HCT116 (cell line): Measurements from ENCODE around the gene RUBCN. TPM values are rescaled to one million over a fixed set of nuclear protein-coding genes. Genes with fewer than 3 reads are reported as not detected.

Experiments
- ATAC-seq: fragments of 200-7000 bp; cut with Tn5 transposase; 2 replicates; pipeline ENCODE4 v1.9.1; 2020; ENCODE audit warnings: mild to moderate bottlenecking, moderate library complexity
- BruUV-seq: library from RNA; stranded (reverse); fragments of 400-500 nt; replicated peaks from 2 replicates; lab custom pipeline; 2021; lab: Mats Ljungman, UMichigan
- CTCF ChIA-PET: fragments of 300-600 bp; sonication (Branson Sonifier 250); formaldehyde crosslinking; loops from one replicate; lab custom pipeline; 2021; ENCODE audit warnings: antibody characterized with exemption; lab: Charles Lee
- POLR2A ChIA-PET: fragments of 300-600, 350-600 bp; sonication (Branson Sonifier 250); formaldehyde crosslinking; loops from one replicate; lab custom pipeline; 2021; ENCODE audit warnings: antibody characterized with exemption; lab: Charles Lee
- RAD21 ChIA-PET, 2 experiments: fragments of 300-600 bp; sonication (Branson Sonifier 250); formaldehyde crosslinking; loops; one replicate each; lab custom pipeline; 2023; ENCODE audit warnings: low total read pairs in 2 of 2; ENCODE audit not compliant: uncharacterized antibody in 2 of 2, unreplicated experiment in 2 of 2, low non-redundant PET in 1 of 2; lab: Charles Lee
- DNase-seq: peaks from one replicate; pipeline ENCODE4 v3.0.0-alpha.2; 2010; ENCODE audit warnings: low read depth, low spot score
- H2AFZ ChIP-seq: fragments of 200-600 bp; shearing (Covaris generic), sonication (generic); 2 replicates; pipeline ENCODE4 v1.6.1; 2017; ENCODE audit warnings: low read depth, mixed run types, mixed read lengths, antibody characterized with exemption, low read length; ENCODE audit not compliant: poor library complexity, severe bottlenecking
- H3K27ac ChIP-seq: 2 replicates; pipeline ENCODE4 v1.5.1; 2012; ENCODE audit warnings: low read depth, low read length
- H3K27me3 ChIP-seq: fragments of 200-600 bp; sonication (generic); 2 replicates; pipeline ENCODE4 v1.6.1; 2016; ENCODE audit warnings: mixed run types, low read length, mixed read lengths; ENCODE audit not compliant: insufficient read depth
- H3K36me3 ChIP-seq, 2 experiments: fragments of 200-500 bp in 1 of 2; fragments of 200-600 bp in 1 of 2; sonication (Bioruptor generic) in 1 of 2; sonication (generic) in 1 of 2; 2 replicates each; pipeline versions ENCODE4 v1.5.1 to v1.6.1; 2014 to 2016; ENCODE audit warnings: low read length in 2 of 2, inconsistent platforms in 1 of 2, mixed read lengths in 1 of 2, mixed run types in 1 of 2; ENCODE audit not compliant: insufficient read depth in 2 of 2, control insufficient read depth in 1 of 2
- H3K4me1 ChIP-seq, 2 experiments: fragments of 200-600 bp in 1 of 2; sonication (generic) in 1 of 2; 2 replicates each; pipeline versions ENCODE4 v1.5.1 to v1.6.1; 2012 to 2017; ENCODE audit warnings: low read length in 2 of 2, inconsistent platforms in 1 of 2, mild to moderate bottlenecking in 1 of 2, mixed read lengths in 1 of 2, mixed run types in 1 of 2, moderate library complexity in 1 of 2; ENCODE audit not compliant: insufficient read depth in 2 of 2, control insufficient read depth in 1 of 2
- H3K4me2 ChIP-seq: fragments of 200-600 bp; sonication (generic); 2 replicates; pipeline ENCODE4 v1.6.1; 2017; ENCODE audit warnings: mixed run types, low read length, mixed read lengths
- H3K4me3 ChIP-seq, 2 experiments: fragments of 200-600 bp in 1 of 2; sonication (generic) in 1 of 2; replicated peaks in 1 of 2; 2 replicates each; pipeline ENCODE4 v1.5.1; 2011 to 2016; ENCODE audit warnings: low read length in 2 of 2, control low read depth in 1 of 2, low read depth in 1 of 2, mild to moderate bottlenecking in 1 of 2, mixed read lengths in 1 of 2, mixed run types in 1 of 2
- H3K79me2 ChIP-seq: fragments of 200-600 bp; sonication (generic); 2 replicates; pipeline ENCODE4 v1.6.1; 2017; ENCODE audit warnings: mild to moderate bottlenecking, mixed run types, low read length, moderate library complexity, mixed read lengths; ENCODE audit not compliant: insufficient read depth
- H3K9ac ChIP-seq: fragments of 200-600 bp; sonication (generic); 2 replicates; pipeline ENCODE4 v1.6.1; 2016; ENCODE audit warnings: low read length, mixed read lengths
- H3K9me2 ChIP-seq: fragments of 200-600 bp; sonication (generic), shearing (Covaris generic); 2 replicates; pipeline ENCODE4 v1.6.1; 2017; ENCODE audit warnings: mixed run types, mild to moderate bottlenecking, moderate library complexity; ENCODE audit not compliant: insufficient read depth
- H3K9me3 ChIP-seq, 2 experiments: fragments of 200-500 bp in 1 of 2; fragments of 200-600 bp in 1 of 2; sonication (Bioruptor generic) in 1 of 2; sonication (generic) in 1 of 2; 2 replicates each; pipeline ENCODE4 v1.6.1; 2014 to 2017; ENCODE audit warnings: low read length in 2 of 2, mixed read lengths in 2 of 2, inconsistent platforms in 1 of 2, low read depth in 1 of 2, mild to moderate bottlenecking in 1 of 2, mixed run types in 1 of 2, moderate library complexity in 1 of 2; ENCODE audit not compliant: control insufficient read depth in 1 of 2, insufficient read depth in 1 of 2
- H4K20me1 ChIP-seq: fragments of 200-600 bp; sonication (generic), shearing (Covaris generic); 2 replicates; pipeline ENCODE4 v1.6.1; 2017; ENCODE audit warnings: mixed run types, mild to moderate bottlenecking, moderate library complexity; ENCODE audit not compliant: insufficient read depth
- ATF3 ChIP-seq: IDR thresholded peaks from 2 replicates; pipeline ENCODE4 v1.6.1; 2012
- CBX3 ChIP-seq: IDR thresholded peaks from 2 replicates; pipeline ENCODE4 v1.6.1; 2012; ENCODE audit warnings: low read depth
- ELF1 ChIP-seq: IDR thresholded peaks from 2 replicates; pipeline ENCODE4 v1.6.1; 2012; ENCODE audit warnings: low read depth, borderline replicate concordance
- EZH2 ChIP-seq: fragments of 200-600 bp; sonication (generic); IDR thresholded peaks from 2 replicates; pipeline ENCODE4 v1.6.1; 2017; ENCODE audit warnings: antibody characterized with exemption, mixed run types
- EZH2phosphoT487 ChIP-seq: fragments of 200-600 bp; IDR thresholded peaks from 2 replicates; pipeline ENCODE4 v1.6.1; 2018; ENCODE audit warnings: antibody characterized with exemption, borderline replicate concordance
- FOSL1 ChIP-seq: IDR thresholded peaks from 2 replicates; pipeline ENCODE4 v1.6.1; 2012; ENCODE audit warnings: low read depth
- JUND ChIP-seq: IDR thresholded peaks from 2 replicates; pipeline ENCODE4 v1.6.1; 2012
- POLR2AphosphoS5 ChIP-seq: IDR thresholded peaks from 2 replicates; pipeline ENCODE4 v1.6.1; 2011; ENCODE audit warnings: mild to moderate bottlenecking, low read depth, low read length, moderate library complexity
- RAD21 ChIP-seq: IDR thresholded peaks from 2 replicates; pipeline ENCODE4 v1.6.1; 2012; ENCODE audit warnings: low read depth, mild to moderate bottlenecking
- REST ChIP-seq: IDR thresholded peaks from 2 replicates; pipeline ENCODE4 v1.6.1; 2012; ENCODE audit warnings: low read depth
- SRF ChIP-seq: IDR thresholded peaks from 2 replicates; pipeline ENCODE4 v1.6.1; 2012; ENCODE audit warnings: low read depth
- TCF7L2 ChIP-seq: IDR thresholded peaks from 2 replicates; pipeline ENCODE4 v1.7.0; 2011; ENCODE audit warnings: borderline replicate concordance, inconsistent platforms; ENCODE audit not compliant: insufficient read depth, insufficient read length; ENCODE audit errors: extremely low read depth
- YY1 ChIP-seq: IDR thresholded peaks from 2 replicates; pipeline ENCODE4 v1.6.1; 2011; ENCODE audit warnings: low read length, low read depth, moderate library complexity, mild to moderate bottlenecking; ENCODE audit not compliant: insufficient replicate concordance; ENCODE audit errors: extremely low read depth
- intact Hi-C: fragments of 100-400 bp; cut with micrococcal nuclease; formaldehyde crosslinking; loops from 2 replicates; pipeline ENCODE4 v1.10.0; 2022
- total RNA-seq: library from RNA; stranded (reverse); gene quantifications from one replicate; pipeline ENCODE4 v1.2.1, GENCODE V29; 2021; ENCODE audit not compliant: unreplicated experiment
- TF ChIP-seq, protein P1 (sequence below): IDR thresholded peaks from 2 replicates; pipeline ENCODE4 v1.6.1; 2012
- TF ChIP-seq, protein P2 (sequence below), 3 experiments: fragments of 200-600 bp in 1 of 3; sonication (generic) in 1 of 3; IDR thresholded peaks in 2 of 3; conservative IDR thresholded peaks in 1 of 3; 2 replicates each; pipeline ENCODE4 v1.5.1; 2012 to 2017; ENCODE audit warnings: low read depth in 2 of 3, low read length in 2 of 3, antibody characterized with exemption in 1 of 3, borderline replicate concordance in 1 of 3, control low read depth in 1 of 3, mild to moderate bottlenecking in 1 of 3, mixed read lengths in 1 of 3, mixed run types in 1 of 3, moderate library complexity in 1 of 3; ENCODE audit not compliant: insufficient read depth in 1 of 3

RUBCN gene
- total RNA-seq, 1 experiment from 2014 or later: 21.4 TPM

GRCh38 chr3:197673170-197673569 is 63.5 kb downstream of the RUBCN start:
- BruUV-seq: no TSS peak
- no peak overlapping the region for H3K9ac ChIP-seq
- no peaks in the 10 kb centered on the region for H3K9me3 ChIP-seq
- H3K4me2 ChIP-seq: no peak overlapping the region
- no peaks in the 10 kb centered on the region for H3K79me2 ChIP-seq
- H4K20me1 ChIP-seq: no peaks in the 10 kb centered on the region
- ChIA-PET RAD21 (no interaction called here), POLR2A (no interaction called here), CTCF (no interaction called here)
- H3K27me3 ChIP-seq: no peaks in the 10 kb centered on the region
- no peaks in the 10 kb centered on the region for H3K9me2 ChIP-seq
- intact Hi-C loops: no loop called here
- H3K4me3 ChIP-seq: no peak overlapping the region
- no peak overlapping the region for H2AFZ ChIP-seq
- ATAC-seq: no peak
- no peak for DNase-seq
- TF ChIP-seq ATF3 (no peak), CBX3 (no peak), SRF (no peak), EZH2phosphoT487 (no peak), YY1 (no peak), RAD21 (no peak), JUND (no peak), ELF1 (no peak)
- TF ChIP-seq, all 23 proteins: peak for 0
- Histone ChIP-seq H3K27ac (no peak overlapping the region), H3K4me1 (no peaks in the 10 kb centered on the region), H3K36me3 (peaks cover 2 to 10% of the 10 kb centered on the region in 2 experiments; a peak in 2 of 4 replicates)

- H2AFZ ChIP-seq: no peak overlapping the region
- intact Hi-C loops: no loop called here
- no peaks in the 10 kb centered on the region for H3K9me2 ChIP-seq
- no peak overlapping the region for H3K4me3 ChIP-seq
- H3K27me3 ChIP-seq: no peaks in the 10 kb centered on the region
- ChIA-PET CTCF (no interaction called here), RAD21 (no interaction called here), POLR2A (no interaction called here)
- no peak overlapping the region for H3K27ac ChIP-seq
- H3K9me3 ChIP-seq: no peaks in the 10 kb centered on the region
- ATAC-seq (no peak), DNase-seq (no peak)
- no peaks in the 10 kb centered on the region for H4K20me1 ChIP-seq
- BruUV-seq: no TSS peak
- H3K36me3 ChIP-seq: 0 out of 4 replicates have a peak, but pooled peaks cover 0 to 2% of the 10 kb centered on the region in 2 experiments
- H3K9ac ChIP-seq: no peak overlapping the region
- no peaks in the 10 kb centered on the region for H3K79me2 ChIP-seq
- no peaks in the 10 kb centered on the region for H3K4me1 ChIP-seq
- no peak overlapping the region for H3K4me2 ChIP-seq
- TF ChIP-seq EZH2 (no peak), TCF7L2 (no peak), FOSL1 (no peak), POLR2AphosphoS5 (no peak), YY1 (no peak), EZH2phosphoT487 (no peak), REST (no peak)
- TF ChIP-seq, protein P1, sequence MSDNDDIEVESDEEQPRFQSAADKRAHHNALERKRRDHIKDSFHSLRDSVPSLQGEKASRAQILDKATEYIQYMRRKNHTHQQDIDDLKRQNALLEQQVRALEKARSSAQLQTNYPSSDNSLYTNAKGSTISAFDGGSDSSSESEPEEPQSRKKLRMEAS: no peak
- TF ChIP-seq, protein P2, sequence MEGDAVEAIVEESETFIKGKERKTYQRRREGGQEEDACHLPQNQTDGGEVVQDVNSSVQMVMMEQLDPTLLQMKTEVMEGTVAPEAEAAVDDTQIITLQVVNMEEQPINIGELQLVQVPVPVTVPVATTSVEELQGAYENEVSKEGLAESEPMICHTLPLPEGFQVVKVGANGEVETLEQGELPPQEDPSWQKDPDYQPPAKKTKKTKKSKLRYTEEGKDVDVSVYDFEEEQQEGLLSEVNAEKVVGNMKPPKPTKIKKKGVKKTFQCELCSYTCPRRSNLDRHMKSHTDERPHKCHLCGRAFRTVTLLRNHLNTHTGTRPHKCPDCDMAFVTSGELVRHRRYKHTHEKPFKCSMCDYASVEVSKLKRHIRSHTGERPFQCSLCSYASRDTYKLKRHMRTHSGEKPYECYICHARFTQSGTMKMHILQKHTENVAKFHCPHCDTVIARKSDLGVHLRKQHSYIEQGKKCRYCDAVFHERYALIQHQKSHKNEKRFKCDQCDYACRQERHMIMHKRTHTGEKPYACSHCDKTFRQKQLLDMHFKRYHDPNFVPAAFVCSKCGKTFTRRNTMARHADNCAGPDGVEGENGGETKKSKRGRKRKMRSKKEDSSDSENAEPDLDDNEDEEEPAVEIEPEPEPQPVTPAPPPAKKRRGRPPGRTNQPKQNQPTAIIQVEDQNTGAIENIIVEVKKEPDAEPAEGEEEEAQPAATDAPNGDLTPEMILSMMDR (IDR thresholded peaks at IDR 0.05 in 2 of 3, conservative IDR thresholded peaks at IDR 0.05 in 1 of 3; ENCODE audit: borderline replicate concordance in 1 of 3, insufficient read depth in 1 of 3, low read depth in 2 of 3, low read length in 2 of 3): no peak
Measured at GRCh38 chr3:197670361-197670760, 66.3 kb downstream of the RUBCN start.
